ENCODE measurements around the gene UGT8.

DNA sequence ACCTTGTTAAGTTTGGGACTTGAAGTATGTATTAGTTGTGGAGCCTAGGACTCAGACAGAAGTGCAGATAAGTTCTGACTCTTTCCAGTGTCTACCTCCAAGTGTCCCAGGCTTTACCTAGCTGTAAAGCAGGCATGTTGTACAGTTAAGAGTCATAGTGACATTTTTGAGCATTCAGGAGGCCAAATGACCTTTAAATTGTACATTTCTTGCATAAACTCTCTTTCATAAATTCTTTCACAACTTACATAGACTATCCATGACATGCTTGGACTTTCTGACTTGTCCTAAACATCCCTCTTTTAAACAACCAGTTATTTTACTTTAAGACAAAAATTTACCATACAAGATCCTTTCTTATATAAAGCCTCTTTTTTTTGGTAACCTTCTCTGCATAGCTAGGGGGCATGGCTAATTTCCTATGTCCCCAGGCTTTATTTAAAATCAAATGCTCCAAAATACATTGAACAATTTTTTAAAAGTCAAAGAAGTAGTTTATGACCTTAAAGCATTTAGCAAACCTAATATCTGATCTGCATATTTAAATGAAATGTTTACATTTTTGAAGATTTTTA lies 40.1 kb upstream of the UGT8 start:
- TF ChIP-seq EZH2phosphoT487 (IDR thresholded peaks at IDR 0.05; ENCODE audit: borderline replicate concordance, low read depth, low read length), result no peak
- TF ChIP-seq, protein P1, sequence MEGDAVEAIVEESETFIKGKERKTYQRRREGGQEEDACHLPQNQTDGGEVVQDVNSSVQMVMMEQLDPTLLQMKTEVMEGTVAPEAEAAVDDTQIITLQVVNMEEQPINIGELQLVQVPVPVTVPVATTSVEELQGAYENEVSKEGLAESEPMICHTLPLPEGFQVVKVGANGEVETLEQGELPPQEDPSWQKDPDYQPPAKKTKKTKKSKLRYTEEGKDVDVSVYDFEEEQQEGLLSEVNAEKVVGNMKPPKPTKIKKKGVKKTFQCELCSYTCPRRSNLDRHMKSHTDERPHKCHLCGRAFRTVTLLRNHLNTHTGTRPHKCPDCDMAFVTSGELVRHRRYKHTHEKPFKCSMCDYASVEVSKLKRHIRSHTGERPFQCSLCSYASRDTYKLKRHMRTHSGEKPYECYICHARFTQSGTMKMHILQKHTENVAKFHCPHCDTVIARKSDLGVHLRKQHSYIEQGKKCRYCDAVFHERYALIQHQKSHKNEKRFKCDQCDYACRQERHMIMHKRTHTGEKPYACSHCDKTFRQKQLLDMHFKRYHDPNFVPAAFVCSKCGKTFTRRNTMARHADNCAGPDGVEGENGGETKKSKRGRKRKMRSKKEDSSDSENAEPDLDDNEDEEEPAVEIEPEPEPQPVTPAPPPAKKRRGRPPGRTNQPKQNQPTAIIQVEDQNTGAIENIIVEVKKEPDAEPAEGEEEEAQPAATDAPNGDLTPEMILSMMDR (conservative IDR thresholded peaks at IDR 0.05; ENCODE audit: low read length), result no peak
